PFSK-1 (cell line): ENCODE measurements around the gene ANKRD60.

Experiments
- FOXP2 ChIP-seq: optimal IDR thresholded peaks from 2 replicates; pipeline ENCODE3; 2011; ENCODE audit warnings: borderline replicate concordance, control low read depth, inconsistent platforms; ENCODE audit not compliant: insufficient read depth; ENCODE audit errors: extremely low read length, extremely low read depth
- POLR2AphosphoS5 ChIP-seq: IDR thresholded peaks from 2 replicates; pipeline ENCODE4 v1.6.1; 2012; ENCODE audit warnings: low read depth, mild to moderate bottlenecking, control low read depth, low read length, moderate library complexity
- REST ChIP-seq, 2 experiments: IDR thresholded peaks; 2 replicates each; pipeline versions ENCODE4 v1.6.1 to v1.8.0; 2011 to 2012; ENCODE audit warnings: low read depth in 2 of 2, low read length in 2 of 2, control low read depth in 1 of 2, inconsistent platforms in 1 of 2, mild to moderate bottlenecking in 1 of 2, moderate library complexity in 1 of 2; ENCODE audit not compliant: insufficient read depth in 1 of 2
- SIN3A ChIP-seq: IDR thresholded peaks from 2 replicates; pipeline ENCODE4 v1.6.1; 2012; ENCODE audit warnings: mild to moderate bottlenecking, low read length, moderate library complexity, borderline replicate concordance; ENCODE audit not compliant: insufficient read depth
- TAF1 ChIP-seq: IDR thresholded peaks from 2 replicates; pipeline ENCODE4 v1.6.1; 2012; ENCODE audit warnings: low read length, control low read depth, borderline replicate concordance; ENCODE audit not compliant: insufficient read depth

ANKRD60 gene

GRCh38 chr20:58239216-58239615 is 10.8 kb upstream of the ANKRD60 start:
- TF ChIP-seq FOXP2 (no peak), SIN3A (no peak), REST (IDR thresholded peaks at IDR 0.05; ENCODE audit: insufficient read depth in 1 of 2, low read depth in 2 of 2, low read length in 2 of 2) (no peak), TAF1 (no peak)

GRCh38 chr20:58238490-58238889 is 10.0 kb upstream of the ANKRD60 start:
- TF ChIP-seq FOXP2: no peak
- no peak for TF ChIP-seq REST (IDR thresholded peaks at IDR 0.05; ENCODE audit: insufficient read depth in 1 of 2, low read depth in 2 of 2, low read length in 2 of 2)

DNA sequence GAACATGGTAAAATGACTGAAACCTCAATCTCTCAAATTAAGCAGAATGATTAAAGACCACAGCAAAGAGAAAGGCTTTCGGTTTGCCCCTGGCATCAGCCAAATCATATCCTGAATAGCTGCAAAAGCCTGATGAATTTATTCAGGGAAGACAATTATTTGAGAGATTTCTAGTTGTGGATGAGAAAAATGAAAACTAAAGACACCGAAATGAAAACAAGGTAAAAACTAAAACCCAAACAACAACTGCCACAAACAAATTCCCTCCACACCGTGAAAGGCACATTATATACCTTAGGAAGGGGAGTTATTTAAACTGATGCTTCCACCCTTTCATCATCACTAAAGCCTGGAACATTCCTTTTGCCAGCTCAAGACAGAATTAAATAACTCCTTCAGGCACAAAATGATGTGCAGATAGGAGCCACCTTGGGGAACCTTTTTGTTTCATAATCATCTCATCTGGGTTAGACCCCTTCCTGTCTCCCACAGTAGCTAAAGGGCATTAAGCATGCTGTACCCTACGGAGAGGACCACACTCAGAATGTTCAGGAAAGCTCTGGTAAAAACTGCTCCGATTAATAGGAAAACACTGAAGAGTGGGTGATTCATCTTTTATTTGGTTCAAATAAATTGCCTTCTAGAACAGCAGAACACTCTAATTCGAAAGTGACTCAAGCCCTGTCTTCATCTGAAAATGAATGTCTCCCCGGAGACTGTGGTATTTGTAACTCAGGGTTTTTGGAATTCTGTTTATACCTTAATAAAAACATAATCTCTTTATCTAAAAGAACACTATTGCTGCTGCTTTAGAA is 9.1 kb upstream of the ANKRD60 start:
- TF ChIP-seq TAF1: no peak
- TF ChIP-seq REST (IDR thresholded peaks at IDR 0.05; ENCODE audit: insufficient read depth in 1 of 2, low read depth in 2 of 2, low read length in 2 of 2): no peak
- no peak for TF ChIP-seq FOXP2
- TF ChIP-seq SIN3A: no peak
- no peak for TF ChIP-seq POLR2AphosphoS5

GRCh38 chr20:58236612-58237317 is 8.3 kb upstream of the ANKRD60 start:
- TF ChIP-seq TAF1 (no peak), FOXP2 (peak; percentile 59), POLR2AphosphoS5 (peak; percentile 29; the same call in 1 of the 2 replicates), REST (IDR thresholded peaks at IDR 0.05; ENCODE audit: insufficient read depth in 1 of 2, low read depth in 2 of 2, low read length in 2 of 2) (peak in 1 of 2 experiments; percentile 19; a peak in 1 of 4 replicates)

GRCh38 chr20:58235010-58235409 is 6.6 kb upstream of the ANKRD60 start:
- TF ChIP-seq REST (IDR thresholded peaks at IDR 0.05; ENCODE audit: insufficient read depth in 1 of 2, low read depth in 2 of 2, low read length in 2 of 2): no peak
- no peak for TF ChIP-seq SIN3A
- no peak for TF ChIP-seq FOXP2
- TF ChIP-seq POLR2AphosphoS5: no peak
- TF ChIP-seq TAF1: no peak
